Stimulated activated CD4-positive, alpha-beta T cell treated with anti-CD3 and anti-CD28 coated beads, Interleukin-12 subunit alpha, Interleukin-12 subunit beta, amount 100 ng/mL, for 24 hours (primary cell): ENCODE results near the gene PNMA6E.
"Not testable (repeated sequence)": the region's sequence is repeated elsewhere in the genome, so short reads cannot be mapped to it uniquely, and the experiment has no call there.

Experiments used
- DNase-seq, 2 experiments: peaks; one replicate each; pipeline ENCODE4 v3.0.0-alpha.2; 2020; ENCODE audit warnings: low read depth in 2 of 2

PNMA6E gene

DNA sequence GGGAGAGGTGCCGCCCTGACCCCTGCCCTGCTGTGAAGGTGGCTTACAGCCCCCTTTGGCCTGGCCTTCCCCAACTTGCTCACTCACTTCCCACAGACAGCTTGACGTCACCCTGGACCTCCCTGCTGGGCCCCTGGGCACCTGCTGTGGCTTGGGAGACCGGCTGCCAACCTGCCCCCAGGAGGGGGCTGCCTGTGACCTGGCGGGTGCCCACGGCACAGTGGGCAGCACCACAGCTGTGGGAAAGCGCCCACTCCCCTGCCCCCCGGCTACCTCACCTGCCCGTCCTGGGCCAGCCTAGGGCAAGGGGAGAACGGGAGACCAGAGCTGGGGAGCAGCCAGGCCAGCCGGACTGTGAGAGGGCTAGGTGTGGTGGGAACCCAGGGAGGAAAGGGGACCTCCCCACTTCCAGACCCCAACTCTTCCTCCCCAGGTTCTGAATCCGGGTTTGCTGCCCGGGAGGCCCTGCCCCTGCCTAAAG lies 7.8 kb upstream of the PNMA6E start:
- no peak for DNase-seq

GRCh38 chrX:153408221-153408721 lies 7.1 kb upstream of the PNMA6E start:
- no peak for DNase-seq

- DNase-seq: no peak
These were observed 6.6 kb upstream of the PNMA6E start for GRCh38 chrX:153407736-153408135.

DNA sequence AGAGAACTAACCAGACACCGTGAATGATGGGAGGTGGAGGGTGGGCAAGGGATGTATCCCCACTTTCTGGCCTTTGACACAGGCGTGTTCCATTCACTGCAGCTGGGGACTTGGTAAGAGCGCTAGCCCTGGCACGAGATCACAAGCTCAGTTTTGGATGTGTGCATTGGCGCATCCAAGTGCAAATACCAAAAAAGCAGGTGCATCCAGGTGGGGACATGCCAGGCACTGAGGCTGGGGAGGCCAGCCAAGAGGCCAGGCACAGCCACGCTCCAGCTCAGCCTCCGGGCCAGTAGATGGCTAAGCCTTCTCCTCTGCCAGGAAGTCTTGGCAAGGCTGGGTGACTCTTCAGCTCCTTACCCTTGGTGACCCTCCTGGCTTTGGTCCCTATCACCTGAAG lies 5.8 kb upstream of the PNMA6E start:
- no peak for DNase-seq

- DNase-seq: no peak
These were observed 4.9 kb upstream of the PNMA6E start for GRCh38 chrX:153406011-153406410.

DNA sequence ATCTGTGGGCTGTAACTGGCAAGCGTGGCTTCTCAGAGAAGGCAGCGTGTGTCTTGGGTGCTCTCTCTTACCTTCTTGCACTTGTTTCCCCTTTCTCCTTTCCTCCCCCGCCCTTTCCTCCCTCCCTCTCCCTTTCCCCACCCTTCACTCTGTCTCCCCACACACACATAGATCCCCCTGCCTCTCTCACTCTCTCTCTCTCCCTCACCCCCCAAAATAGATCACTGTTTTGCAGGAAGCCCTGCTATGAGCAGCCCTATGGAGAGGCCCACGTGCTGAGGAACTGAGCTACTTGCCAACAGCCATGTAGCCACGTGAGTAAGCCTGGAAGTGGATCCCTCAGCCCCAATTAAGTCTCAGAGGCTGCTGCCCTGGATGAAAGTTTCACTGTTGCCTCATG lies 4.3 kb upstream of the PNMA6E start:
- no peak for DNase-seq

- DNase-seq: not testable (repeated sequence)
These were observed 3.2 kb upstream of the PNMA6E start for GRCh38 chrX:153404333-153404732.

GRCh38 chrX:153400146-153401132 lies 711 bp downstream of the PNMA6E start:
- DNase-seq: peak; percentile 2 to 51

DNA sequence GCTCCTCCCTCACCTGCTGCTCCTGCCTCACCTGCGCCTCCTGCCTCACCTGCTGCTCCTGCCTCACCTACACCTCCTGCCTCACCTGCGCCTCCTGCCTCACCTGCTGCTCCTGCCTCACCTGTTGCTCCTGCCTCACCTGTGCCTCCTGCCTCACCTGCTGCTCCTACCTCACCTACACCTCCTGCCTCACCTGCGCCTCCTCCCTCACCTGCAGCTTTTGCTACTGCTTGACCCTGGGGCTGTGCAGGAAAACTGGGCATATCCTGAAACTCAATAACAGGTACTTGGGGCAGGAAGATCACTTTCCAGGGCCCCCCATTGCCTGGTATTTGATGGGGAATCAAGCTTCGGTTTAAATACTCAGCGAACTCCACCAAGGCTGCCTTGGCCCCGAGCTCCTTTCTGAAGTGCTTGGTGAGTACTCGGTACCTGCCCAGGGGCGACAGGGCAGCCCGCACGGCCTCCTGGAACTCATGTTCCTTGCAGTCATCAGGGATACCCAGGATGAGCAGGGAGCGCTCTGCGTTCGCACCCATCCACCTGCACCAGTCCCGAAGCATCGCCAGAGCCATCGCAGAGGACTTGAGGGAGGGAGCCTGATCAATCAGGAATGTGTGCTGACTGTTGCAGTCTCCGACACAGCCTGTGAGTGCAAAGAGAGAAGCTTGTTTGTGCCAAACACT lies 2.7 kb downstream of the PNMA6E start:
- no peak for DNase-seq

- no peak for DNase-seq
These were observed 3.7 kb downstream of the PNMA6E start for GRCh38 chrX:153397256-153397960.

DNA sequence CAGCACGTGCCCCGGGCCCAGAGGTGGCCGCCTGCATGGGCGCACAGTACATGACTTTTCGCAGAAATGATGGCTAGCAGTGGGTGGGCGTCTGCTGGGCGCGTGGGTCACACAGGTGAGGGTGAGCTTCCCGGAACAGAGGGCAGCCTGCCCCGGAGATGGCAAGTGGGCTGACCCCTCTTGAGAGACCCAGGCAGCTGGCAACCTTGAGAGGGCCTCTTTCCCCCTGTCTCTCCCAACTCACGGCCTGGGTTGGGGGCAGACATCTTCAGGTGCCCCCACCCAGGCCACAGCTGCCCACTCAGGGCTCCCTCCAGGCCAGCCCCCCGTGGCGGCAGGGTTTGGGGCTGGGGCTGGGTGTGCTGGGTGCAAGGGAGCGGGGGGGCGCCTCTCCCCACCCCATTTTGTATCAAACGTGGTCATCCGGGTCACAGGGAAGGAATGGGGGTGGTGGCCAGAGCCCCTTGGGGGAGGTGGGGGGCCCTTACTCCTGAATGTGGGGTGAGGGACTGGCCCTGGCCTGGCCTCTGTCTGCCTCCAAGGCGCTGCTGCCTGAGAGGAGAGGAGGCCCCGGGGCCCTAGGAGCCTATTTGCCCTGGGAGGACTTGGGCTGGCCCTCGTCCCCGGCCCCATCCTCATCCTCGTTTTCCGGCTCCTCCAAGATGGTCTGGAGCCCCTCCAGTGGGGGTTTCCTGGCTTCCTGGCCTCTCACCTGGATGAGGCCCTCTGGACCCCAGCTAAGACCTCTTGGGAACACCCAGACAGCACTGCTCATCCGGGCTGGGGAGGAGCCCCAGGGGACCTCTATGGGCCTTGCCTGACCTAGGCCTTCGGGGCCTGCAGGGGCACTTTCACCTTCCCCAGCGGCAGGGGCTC lies 4.6 kb downstream of the PNMA6E start:
- DNase-seq: no peak

DNA sequence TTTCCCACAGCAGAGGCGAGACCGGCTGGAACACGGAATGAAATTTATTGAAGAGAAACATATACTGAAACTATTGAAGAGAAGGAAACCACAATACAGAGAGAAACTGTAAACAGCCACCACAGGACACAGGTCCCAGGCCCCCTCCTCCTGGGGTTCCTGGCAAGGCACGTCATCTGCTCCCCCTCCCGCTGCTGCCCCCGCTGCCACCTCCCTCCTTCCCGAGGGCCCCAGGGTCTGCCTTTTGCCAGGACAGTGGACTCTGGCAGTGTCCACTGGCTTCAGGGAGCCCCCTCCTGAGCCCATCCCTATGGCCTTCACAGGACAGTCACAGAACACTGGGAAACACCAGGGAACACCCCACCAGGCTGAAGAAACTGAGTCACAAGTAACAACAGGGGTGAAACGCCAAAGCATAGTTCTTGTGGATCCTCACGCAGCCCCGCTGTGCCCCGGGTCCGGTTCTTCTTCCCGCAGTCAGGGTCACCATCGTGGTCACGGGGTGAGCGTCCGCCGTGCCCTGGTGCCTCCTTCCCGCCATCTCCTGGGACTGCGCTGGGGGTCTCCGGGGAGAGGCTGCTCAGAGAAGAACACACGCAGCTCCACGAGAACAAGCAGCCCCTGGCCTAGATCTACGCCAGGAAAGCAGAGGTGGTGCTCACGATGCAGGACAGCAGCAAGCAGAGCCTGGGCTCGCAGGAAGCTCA lies 5.4 kb downstream of the PNMA6E start:
- DNase-seq: no peak

DNA sequence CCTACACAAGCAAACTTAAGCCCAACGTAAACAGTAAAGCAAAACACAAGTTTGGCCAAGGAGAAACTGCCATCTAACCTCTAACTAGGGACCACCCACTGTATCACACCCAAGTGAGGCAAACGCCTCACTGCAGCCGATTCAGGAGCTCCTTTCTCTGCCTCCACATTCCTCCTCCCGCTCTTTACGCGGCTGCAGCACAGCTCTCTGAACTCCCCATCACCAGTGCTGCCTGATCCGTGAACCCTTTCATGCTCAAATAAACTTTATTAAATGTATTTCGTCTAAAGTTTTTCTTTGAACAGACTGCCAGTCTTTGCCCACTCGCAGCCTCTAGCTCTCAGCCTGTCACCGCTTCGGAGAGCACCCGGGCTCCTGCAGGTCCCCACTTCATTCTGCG lies 6.5 kb downstream of the PNMA6E start:
- no peak for DNase-seq

DNA sequence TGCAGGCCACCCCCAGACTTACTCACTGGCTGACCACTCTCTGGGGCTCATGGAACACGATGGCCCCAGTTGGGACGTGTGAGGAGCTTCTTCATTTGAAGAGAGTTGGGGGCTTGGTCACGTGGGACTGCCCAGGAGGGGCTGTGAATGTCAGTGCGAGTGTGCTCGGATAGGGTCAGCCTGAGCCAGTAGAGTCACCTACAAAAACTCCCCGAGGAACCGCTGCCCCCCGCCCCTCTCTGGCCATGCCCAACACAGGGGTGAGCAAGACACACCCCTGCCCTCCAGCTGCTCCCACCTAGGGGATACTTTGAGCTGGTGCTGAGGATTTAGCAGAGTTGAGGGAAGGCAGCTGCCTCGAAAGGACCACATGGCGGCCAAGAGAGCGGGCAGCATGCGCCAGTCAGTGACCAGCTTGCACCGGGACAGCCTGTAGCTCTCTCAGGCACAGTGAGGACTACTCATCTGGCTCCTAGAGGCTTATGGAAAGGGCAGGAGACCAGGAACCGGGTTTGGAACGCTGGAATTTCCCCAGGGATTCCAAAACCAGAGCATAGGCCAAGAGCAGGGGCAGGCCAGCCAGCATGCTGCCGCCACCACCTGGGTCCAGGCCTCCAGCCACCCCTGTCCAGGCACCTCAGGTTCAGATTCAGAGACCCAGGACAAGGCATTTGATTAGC lies 8.4 kb downstream of the PNMA6E start:
- DNase-seq: no peak

GRCh38 chrX:153389460-153389768 lies 11.7 kb downstream of the PNMA6E start:
- DNase-seq: not testable (repeated sequence)

- no peak for DNase-seq
These were observed 12.3 kb downstream of the PNMA6E start for GRCh38 chrX:153388722-153389459.

- DNase-seq: no peak
These were observed 13.0 kb downstream of the PNMA6E start for GRCh38 chrX:153387987-153388721.

- DNase-seq: no peak
These were observed 13.8 kb downstream of the PNMA6E start for GRCh38 chrX:153387345-153387744.

GRCh38 chrX:153386097-153386496 lies 15.1 kb downstream of the PNMA6E start:
- DNase-seq: no peak
